22Rv1 (cell line): ENCODE data around the gene TMEM131.

ENCODE experiments used
- ZFX ChIP-seq: fragments of 450-650 bp; IDR thresholded peaks from 2 replicates; pipeline ENCODE4 v1.6.1; 2017; ENCODE audit warnings: antibody characterized with exemption, borderline replicate concordance
- TF ChIP-seq, protein P1 (sequence below): fragments of 450-650 bp; IDR thresholded peaks from 2 replicates; pipeline ENCODE4 v1.5.1; 2017; ENCODE audit warnings: mild to moderate bottlenecking

DNA sequence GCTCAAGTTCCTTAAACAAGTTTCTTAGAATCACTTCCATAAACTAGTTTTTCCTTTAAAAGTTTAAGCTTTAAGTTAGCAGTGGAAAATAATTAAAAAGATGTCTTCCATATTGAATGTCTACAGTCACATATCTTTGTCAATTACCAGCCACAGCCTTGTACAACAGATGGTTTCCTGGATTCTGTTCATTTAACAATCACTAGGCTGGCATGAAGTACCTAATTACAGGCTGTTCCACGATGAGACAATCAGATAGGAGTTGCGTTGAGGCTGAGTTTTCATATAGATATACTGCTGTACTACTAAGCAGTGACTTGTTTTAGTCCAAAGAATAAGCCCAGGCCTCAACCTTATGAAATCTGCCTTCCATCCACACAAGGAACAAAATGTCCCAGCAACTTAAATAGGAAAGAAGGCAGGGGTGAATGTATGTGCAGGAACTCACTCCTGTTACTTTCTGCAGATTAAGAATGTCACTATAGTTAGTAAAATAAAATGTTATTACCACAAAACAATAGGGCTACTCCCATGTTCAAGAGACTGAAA is 151.4 kb downstream of the TMEM131 start:
- TF ChIP-seq, protein P1, sequence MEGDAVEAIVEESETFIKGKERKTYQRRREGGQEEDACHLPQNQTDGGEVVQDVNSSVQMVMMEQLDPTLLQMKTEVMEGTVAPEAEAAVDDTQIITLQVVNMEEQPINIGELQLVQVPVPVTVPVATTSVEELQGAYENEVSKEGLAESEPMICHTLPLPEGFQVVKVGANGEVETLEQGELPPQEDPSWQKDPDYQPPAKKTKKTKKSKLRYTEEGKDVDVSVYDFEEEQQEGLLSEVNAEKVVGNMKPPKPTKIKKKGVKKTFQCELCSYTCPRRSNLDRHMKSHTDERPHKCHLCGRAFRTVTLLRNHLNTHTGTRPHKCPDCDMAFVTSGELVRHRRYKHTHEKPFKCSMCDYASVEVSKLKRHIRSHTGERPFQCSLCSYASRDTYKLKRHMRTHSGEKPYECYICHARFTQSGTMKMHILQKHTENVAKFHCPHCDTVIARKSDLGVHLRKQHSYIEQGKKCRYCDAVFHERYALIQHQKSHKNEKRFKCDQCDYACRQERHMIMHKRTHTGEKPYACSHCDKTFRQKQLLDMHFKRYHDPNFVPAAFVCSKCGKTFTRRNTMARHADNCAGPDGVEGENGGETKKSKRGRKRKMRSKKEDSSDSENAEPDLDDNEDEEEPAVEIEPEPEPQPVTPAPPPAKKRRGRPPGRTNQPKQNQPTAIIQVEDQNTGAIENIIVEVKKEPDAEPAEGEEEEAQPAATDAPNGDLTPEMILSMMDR, result no peak
- TF ChIP-seq ZFX, result no peak
